Left cardiac atrium (tissue), 4 donors: Measurements from ENCODE around the gene FERMT3. TPM values are rescaled to one million over a fixed set of nuclear protein-coding genes. Genes with fewer than 3 reads are reported as not detected.
"Not testable (repeated sequence)": the region's sequence is repeated elsewhere in the genome, so short reads cannot be mapped to it uniquely, and the experiment has no call there.

Experiments used
- ATAC-seq, 2 donors: fragments of 200-7000 bp; cut with Tn5 transposase; one replicate each; pipeline ENCODE4 v1.9.1; 2020; ENCODE audit warnings: mild to moderate bottlenecking in 2 of 2, moderate library complexity in 2 of 2
- DNase-seq: peaks from one replicate; pipeline ENCODE4 v3.0.0-alpha.2; 2020
- intact Hi-C, 2 donors: fragments of 100-400 bp; cut with DNase I; formaldehyde crosslinking; loops; one replicate each; pipeline versions ENCODE4 v1.14.1 to v1.15.1; 2022 to 2023
- long read RNA-seq: library from polyadenylated mRNA; unstranded; transcript quantifications from one replicate; pipeline ENCODE4 v2.0.0, GENCODE V29; 2021
- total RNA-seq, 2 donors: library from RNA; stranded (reverse); fragmentation: NEBNext Ultra II Directional; extraction: Animal tissue kit (Norgen Biotek cat#: 25700); gene quantifications; one replicate each; pipeline ENCODE4 v1.2.1, GENCODE V29; 2021
- donor health status: DM: no; HTN: yes; CAD: no.
- donor health status: DM: no; HTN: yes; CAD: no; lungs with severe emphysema.
- donor health status: DM: yes; HTN: yes; CAD: no.
- donor health status: Dilated cardiomyopathy.

FERMT3 gene
- 10 to 100 TPM; 23.8 to 25.8 TPM for total RNA-seq
- long read RNA-seq, partial matches to known transcripts: 1 of 4 reads
- long read RNA-seq, other reads (novel, unspliced or antisense): 2 of 4 reads

DNA sequence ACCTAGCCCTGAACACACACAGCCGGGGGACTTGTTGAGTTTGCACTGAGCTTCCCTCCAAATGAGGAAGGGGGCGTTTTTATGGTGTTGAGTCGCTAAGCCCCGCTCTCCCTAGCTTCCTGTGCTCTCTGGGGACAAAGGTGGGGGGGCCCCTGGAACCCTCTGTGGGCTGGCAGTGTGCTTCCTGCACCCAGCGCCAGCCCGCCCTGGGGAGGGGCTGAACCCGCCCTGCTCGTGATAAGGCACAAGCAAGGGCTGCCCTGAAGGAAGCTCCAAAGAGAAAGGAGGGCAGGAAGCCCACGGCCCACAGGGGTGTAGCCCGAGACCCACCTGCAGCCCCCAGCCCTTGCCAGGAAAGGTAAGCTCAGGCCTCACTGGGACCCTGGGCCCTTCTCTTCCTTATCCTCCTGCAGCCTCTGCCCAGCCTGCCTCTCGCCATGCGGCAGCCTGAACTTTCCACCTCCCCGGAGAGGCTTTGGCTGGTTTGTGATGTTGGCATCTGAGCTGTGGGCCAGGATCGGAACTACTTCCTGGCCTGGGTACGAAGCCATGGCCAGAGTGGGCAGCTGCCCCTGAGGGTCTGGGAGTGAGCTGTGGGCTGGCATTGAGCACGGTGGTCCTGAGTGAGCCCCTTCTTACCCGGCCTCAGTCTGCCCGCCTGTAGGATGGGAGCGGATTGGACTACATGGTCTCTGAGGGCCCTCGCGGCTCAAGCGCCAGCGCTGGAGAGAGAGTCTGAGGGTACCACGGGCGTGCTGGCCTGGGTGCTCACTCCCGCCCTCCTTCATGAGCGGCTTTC is at the start of gene FERMT3:
Gene FERMT3 (plus strand): TSS at position 265 of the 799 bp plus-strand sequence. CDS start 644 bp downstream, outside the sequence.
- ATAC-seq: peak; percentile 45 to 54
- intact Hi-C loops: loop anchor here in 1 of 2 donors (10.0 kb wide), 1 partner anchor 98 kb away; the partner anchor contains the start of genes CATSPERZ and ESRRA
- DNase-seq: peak; percentile 81

DNA sequence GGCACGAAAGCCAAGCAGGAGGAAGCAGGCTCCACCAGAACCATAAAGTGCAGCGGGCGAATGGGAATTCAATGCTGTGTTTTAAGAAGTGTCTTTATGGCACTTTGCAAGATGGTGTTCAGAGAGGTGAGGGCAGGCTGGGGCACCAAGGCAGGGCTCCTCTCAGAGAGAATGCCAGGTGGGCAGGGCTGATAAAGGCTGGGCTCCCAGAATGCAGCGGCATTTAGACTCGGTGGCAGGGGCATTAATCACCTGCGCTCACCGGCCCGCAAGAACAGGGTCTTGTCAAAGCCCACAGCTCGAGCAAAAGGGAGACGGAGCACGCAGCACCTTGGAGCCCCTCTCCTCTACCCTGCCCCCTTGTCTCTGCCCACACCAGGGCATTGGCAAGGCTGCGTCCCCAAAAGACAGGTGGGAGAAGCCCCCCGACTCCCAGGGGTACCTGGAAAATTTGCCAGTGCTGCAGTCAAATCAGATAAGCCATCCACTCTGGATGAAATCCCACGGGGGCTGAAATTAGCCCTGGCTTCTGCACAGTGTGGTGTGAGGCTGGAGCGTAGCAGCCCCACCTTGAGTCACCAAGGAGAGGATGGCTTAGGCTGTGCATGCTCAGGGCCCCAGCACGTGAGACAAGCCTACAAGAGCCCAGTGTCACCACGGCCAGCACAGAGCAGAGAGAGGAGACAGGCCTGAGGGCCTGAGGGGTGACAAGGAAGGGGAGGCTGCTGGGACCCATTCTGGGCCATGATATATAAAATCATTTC is 48.7 kb upstream of the FERMT3 start:
- DNase-seq (no peak), ATAC-seq (no peak)
- intact Hi-C loops: no loop called here

DNA sequence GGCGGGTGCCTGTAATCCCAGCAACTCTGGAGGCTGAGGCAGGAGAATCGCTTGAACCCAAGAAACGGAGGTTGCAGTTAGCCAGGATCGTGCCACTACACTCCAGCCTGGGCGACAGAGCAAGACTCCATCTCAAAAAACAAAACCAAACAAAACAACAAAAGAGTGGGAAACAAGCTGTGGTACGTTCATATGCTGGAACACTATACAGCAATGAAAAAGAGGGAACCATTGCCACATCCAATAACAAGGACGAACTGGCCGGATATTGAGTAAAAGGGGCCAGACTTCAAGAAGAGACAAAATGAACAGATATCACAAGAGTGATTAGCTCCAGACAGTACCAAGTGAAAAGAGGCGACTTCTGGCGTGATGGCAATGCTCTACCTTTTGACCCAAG is 45.5 kb upstream of the FERMT3 start:
- intact Hi-C loops: no loop called here
- ATAC-seq: no peak
- no peak for DNase-seq

DNA sequence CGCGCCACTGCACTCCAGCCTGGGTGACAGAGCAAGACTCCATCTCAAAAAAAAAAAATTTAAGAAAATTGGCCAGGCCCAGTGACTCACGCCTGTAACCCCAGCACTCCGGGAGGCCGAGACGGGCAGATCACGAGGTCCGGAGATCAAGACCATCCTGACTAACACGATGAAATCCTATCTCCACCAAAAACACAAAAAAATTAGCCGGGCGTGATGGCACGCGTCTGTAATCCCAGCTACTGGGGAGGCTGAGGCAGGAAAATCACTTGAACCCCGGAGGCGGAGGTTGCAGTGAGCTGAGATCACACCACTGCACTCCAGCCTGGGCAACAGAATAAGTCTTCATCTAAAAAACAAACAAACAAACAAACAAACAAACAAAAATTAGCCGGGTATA is 43.8 kb upstream of the FERMT3 start:
- intact Hi-C loops, DNase-seq, ATAC-seq: not testable (repeated sequence)

DNA sequence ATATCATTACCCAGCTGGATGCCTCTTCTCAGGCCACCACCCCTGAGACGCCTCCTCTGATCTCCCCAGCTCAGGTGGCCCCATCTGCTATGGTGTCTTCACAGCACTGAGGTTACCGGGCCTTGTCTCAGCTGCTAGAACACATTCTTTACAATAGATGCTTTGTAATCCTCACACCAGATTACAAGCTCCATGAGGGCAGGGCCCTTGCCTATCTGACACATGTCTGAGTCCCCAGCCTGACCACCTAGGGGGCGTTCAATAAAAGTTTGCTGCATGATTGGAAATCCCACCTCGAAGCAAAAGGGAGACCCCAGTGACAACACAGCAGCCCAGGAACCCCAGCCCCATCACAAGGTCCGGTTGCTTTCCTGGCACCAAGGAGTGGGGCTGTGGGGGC is 42.6 kb upstream of the FERMT3 start:
- ATAC-seq (no peak), DNase-seq (no peak)
- intact Hi-C loops: no loop called here

DNA sequence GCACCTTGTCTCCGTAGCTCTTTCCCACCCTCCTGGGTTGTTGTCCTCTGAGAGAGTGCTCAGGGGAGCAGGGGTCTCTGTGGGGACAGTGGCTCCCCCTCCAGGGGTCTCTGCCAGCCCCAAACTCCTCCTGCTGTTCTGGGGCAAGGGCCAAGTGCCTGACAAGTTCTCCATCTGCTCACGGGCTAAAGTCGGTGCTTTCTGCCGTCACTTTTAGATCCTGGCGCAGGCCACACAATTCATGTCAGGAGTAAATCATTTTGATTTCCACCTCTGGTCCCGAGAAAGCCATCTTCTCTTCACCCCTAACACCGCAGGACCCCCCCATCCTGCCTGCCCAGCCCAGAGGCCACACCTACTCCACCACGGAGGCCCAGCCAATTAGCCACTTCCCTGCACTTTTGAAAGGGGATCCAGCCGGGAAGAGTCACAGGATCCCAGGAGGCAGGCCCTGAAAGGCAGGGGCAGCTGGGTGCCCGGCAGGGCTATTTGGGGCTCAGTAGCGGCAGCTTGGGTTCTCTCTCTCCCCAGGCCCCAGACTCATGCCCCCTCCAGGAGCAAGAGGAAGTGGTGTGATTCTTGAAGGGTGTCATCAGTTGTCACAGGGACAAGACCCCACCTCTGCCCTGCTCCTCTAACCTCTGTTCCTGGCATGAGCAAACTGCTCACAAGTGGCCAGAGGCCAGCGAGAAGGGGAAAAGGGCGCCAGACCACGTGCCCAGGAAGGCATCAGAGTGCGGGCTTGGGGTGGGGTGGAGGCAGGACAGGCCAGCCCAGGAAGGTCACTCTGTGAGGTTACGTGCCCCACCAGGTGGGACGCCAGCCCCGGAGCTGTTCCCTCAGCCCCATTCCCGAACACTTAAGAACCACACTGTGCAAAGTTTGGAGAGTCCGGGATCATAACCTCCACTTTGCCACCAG is 41.9 kb upstream of the FERMT3 start:
- ATAC-seq (peak; percentile 23 to 48), DNase-seq (peak; percentile 55)
- intact Hi-C loops: no loop called here

DNA sequence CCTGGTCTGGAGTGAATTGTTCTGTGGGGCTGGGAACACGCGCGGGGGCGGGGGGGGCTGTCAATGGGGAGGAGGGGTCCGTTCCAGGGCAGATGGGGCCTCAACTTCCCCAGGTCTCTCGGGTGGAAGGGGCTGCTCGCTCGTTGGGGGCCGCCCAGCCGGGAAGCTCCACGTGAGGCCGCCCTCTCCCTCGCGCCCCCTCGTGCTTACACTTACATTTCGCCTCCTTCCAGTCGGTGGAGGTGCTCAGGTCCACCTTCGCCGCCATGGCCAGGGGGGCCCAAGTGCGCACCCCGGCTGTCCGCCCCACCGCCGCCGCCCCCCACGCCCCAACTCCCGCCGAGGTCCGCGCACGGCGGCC is 41.1 kb upstream of the FERMT3 start:
- DNase-seq: peak; percentile 28
- intact Hi-C loops: no loop called here
- ATAC-seq: peak; percentile 21 to 22

DNA sequence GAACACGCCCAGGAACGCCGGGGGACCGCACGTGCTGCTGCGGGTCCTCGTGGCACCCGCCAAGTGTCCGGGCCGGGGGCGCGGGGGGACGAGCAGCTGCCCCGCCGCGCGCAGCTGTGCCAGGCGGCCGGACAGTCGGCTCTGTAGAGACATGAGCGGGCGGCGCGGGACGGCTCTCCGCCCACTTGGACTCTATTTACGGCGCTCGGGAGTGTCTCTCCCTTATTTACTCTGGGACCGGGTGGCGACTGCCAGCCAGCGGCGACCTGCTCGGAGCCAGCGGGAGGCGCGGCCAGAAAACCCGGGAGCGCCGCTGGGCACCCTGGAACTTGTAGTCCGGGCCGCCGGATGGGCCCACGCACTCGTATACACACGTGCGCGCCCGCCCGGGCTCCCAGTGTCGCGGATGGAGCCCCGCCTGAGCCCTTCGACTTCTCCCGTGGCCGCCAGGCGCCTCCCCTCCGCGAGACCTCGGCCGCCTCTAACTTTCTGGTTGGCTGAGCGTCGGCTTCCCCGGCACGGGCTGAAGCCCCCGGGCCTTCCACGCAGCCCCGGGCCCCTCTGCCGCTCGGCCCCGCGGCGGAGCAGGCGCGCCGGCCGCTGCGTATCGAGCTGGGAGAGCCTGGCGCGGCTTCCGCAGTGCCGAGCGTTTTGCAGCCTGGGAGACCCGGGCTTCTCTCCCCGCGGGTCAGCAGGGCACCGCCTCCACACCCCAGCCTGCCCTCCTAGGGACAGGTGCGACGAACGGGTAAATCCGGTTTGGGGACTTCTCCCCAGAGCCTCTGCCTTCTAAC is 40.5 kb upstream of the FERMT3 start, which contains the start of gene MACROD1:
Gene MACROD1 (minus strand): TSS at position 272 of the 794 bp plus-strand sequence. CDS start 119 bp downstream, at position 153.
- peak; percentile 92 for DNase-seq
- peak; percentile 91 to 93 for ATAC-seq
- intact Hi-C loops: no loop called here

DNA sequence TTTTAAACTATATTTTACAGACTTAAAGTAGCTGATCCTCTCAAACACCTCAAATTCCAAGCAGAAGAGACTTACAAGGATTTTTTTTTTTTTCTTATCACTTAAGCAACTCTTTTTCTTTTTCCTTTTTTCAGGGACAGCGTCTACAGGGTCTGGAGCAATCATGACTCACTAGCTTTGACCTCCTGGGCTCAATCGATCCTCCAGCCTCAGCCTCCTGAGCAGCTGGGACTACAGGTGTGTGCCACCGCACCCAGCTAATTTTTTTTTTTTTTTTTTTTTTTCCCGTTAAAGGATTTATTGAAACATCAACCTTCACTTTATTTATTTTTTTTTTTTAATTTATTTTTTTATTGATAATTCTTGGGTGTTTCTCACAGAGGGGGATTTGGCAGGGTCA is 36.1 kb upstream of the FERMT3 start:
- intact Hi-C loops: no loop called here
- DNase-seq (no peak), ATAC-seq (no peak)

DNA sequence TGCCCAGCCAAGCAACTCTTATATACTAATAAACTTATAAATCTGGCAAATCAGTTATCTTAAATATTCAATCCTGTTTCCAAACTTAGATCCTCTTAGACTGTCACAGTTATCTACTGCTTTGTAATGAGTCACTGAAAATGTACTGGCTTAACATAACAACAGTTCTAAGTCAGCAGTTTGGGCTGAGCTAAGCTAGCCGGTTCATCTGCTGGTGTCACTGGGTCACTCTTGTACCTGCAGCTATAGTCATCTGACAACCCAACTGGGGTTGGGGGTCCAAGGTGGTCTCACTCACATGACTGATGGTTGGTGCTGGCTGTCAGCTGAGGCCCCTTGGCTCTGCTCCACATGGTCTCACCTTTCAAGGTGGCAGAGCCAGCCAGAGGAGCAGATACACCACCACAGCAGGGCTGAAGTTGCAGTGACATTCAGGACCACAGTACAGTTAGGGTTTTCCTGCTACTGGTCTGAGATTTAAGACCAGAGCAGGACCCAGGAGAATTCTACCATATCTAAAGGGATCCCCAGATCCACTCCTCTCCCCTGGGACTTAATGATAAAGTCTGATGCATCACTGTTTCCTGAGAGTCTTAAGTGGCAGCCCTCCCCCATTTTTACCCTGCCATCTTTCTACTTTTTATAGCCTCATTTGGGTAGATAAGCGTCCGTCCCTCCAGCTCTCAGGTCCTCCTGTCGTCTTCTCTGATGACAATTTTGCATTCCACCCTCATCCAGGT is 32.7 kb upstream of the FERMT3 start:
- ATAC-seq (peak in 1 of 2 donors; percentile 33), DNase-seq (no peak)
- intact Hi-C loops: no loop called here

DNA sequence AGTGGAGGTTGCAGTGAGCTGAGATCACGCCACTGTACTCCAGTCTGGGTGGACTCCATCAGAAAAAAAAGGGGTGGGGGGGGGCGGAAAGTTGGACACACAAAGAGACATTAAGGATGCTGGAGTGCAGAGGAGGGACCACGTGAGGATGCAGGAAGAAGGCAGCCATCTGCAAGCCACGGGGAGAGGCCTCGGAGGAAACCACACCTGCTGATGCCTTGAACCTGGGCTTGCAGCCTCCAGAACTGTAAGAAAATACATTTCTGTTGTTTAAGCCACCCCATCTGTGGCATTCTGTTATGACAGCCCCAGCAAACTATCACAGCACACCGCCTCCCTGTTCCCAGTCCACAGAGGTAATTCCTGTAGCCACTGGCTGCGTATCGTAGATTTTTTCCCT is 29.8 kb upstream of the FERMT3 start:
- ATAC-seq (no peak), DNase-seq (no peak)
- intact Hi-C loops: no loop called here

DNA sequence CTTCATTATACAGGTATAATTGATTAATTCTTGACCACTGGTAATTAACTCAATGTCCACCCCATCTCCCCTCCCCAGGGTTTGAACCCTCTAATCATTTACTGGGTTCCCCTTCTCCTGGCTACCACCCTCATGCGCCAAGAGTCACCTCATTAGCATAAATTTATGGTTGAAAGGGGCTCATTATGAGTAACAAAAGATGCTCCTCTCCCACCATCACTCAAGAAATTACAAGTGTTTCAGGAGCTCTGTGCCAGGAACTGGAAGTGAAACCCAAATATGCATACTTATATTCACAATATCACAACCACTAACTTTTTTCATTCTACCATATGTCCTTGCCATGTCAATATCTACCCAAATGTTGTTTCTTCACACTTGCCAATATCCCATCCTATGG is 28.3 kb upstream of the FERMT3 start:
- ATAC-seq: no peak
- no peak for DNase-seq
- intact Hi-C loops: no loop called here

DNA sequence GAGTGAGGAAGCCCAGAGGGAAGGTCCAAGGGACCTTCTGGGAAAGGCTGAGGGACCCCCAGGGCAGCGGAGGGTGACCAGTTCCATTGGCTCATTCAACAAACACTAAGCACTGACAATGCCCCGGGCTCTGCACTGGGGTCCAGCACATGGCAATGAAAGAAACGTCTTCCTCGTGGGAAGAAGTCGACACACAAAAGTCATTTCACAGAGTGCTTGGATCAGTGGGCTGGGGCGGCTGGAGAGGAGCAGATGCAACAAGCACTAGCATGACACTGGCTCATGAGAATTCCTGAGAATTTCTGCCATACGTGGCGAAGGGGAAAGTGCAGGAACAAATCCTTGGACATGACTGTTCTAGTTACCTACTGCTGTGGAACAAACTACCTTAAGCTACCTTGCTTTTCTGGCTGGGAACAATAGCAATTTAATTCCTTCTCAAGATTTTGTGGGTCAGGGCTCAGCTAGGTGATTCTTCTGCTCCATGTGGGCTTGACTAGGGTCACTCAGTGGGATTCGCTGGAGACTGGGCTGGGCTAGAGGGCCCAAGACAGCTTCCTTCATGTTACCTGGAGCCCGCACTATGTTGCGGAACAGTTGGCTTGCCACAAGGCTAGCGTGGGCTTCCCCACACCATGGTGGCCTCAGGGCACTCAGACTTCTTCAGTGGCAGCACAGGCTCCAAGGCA is 27.4 kb upstream of the FERMT3 start:
- DNase-seq: no peak
- no peak for ATAC-seq
- intact Hi-C loops: no loop called here

DNA sequence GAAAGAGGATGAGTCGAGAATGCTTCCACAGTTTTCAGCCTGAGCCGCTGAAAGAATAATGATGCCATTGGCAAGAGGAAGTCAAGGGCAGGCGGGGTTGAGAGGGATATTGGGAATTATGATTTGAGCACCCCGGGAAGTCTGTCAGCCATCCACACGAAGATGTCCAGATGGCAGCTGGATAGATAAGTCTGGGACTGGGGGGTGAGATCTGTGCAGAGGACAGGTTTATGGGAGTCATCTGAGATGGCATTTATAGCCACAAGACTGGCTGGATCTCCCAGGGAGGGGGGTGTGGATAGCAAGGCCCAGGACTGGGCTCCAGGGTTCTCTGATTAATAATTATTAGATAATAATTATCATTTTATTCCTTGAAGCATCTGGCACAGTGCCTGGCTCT is 25.6 kb upstream of the FERMT3 start:
- DNase-seq (no peak), ATAC-seq (no peak)
- intact Hi-C loops: no loop called here

DNA sequence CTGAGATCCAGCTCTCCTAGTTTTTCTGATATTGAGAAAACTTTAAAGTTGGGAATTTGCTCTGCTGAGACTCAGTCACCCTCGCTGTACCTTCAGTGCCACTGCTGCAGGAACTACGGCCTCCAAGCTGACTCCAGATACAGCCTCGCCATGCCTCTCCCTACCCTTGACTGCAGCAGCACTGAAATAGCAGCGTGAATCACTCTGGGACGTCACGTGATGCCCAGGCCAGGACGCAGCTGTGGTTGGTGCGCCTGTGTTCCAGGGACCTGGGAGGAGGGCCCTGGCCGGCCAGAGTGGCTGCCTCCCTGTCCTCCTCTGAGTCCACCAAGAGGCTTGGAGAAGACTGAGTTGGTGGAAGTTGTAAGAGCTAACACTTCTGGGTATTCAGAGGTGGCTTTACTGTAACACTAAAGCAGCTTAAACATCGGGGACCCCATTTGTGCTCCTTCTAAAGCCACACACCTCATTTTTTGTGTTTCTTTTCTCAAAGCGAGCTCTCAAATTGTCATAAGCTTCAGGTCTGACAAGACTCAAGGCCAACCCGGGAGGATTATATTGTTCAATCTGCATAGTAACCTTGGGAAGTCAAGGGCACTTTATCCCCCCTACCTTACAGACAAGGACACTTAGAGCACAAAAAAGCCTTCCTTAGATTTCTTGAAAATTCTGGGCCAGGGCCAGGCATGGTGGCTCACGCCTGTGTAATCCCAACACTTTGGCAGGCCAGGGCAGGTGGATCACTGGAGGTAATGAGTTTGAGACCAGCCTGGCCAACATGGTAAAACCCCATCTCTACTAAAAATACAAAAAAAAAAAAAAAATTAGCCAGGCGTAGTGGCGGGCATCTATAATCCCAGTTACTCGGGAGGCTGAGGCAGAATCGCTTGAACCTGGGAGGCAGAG is 24.8 kb upstream of the FERMT3 start:
- ATAC-seq: peak; percentile 59 to 67
- DNase-seq: peak; percentile 94
- intact Hi-C loops: no loop called here

DNA sequence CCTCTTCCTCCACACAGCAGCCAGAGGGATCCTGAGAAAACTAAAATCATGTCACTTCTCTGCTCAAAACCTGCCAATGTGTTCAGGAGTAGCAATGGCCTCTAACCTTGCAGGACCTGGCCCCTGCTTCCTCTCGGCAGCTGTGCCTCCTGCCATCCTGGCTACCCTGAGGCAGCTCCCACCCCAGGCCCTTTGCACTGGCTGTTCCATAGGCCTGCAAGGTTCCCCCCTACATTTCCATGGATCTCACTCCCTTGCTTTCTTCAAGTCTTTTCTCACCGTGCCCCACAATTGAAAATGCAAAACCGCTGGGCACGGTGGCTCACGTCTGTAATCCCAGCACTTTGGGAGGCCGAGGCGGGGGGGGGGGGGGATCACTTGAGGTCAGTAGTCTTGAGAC is 22.6 kb upstream of the FERMT3 start:
- DNase-seq (no peak), ATAC-seq (no peak)
- intact Hi-C loops: no loop called here
